ENCODE measurements around the gene ENOX1.

The ENOX1 gene

GRCh38 chr13:43776501-43777079 is 10.2 kb downstream of the ENOX1 start:
- Histone ChIP-seq H2BK12ac (ENCODE audit: low read length) (no peak overlapping the region), H4K8ac (ENCODE audit: low read depth, low read length) (no peak overlapping the region), H3K4me1 (ENCODE audit: control insufficient read depth in 1 of 2, insufficient read depth in 2 of 2, low read length in 2 of 2) (peaks cover 0 to 3% of the 10 kb centered on the region in 2 experiments), H3K36me3 (ENCODE audit: control insufficient read depth in 1 of 2, insufficient read depth in 2 of 2, low read length in 2 of 2) (no peaks in the 10 kb centered on the region), H3K9ac (ENCODE audit: low read length) (no peak overlapping the region), H3K79me2 (ENCODE audit: control insufficient read depth, insufficient read depth, low read length, poor library complexity) (peaks cover 2% of the 10 kb centered on the region), H3K14ac (ENCODE audit: low read length) (no peak overlapping the region), H2BK120ac (ENCODE audit: insufficient read depth, low read length, poor library complexity) (no peak overlapping the region), H2AK5ac (ENCODE audit: low read length) (no peak overlapping the region), H3K79me1 (ENCODE audit: low read length) (no peaks in the 10 kb centered on the region), H3K4me2 (ENCODE audit: low read length) (no peak overlapping the region), H3K9me3 (ENCODE audit: insufficient read depth, low read depth, low read length) (no peaks in the 10 kb centered on the region), H4K91ac (ENCODE audit: low read depth, low read length) (no peak overlapping the region), H3K18ac (ENCODE audit: low read length) (no peak overlapping the region), H3K27me3 (ENCODE audit: insufficient read depth, low read length) (no peaks in the 10 kb centered on the region), H3K4ac (ENCODE audit: low read depth, low read length) (no peak overlapping the region), H3K23ac (ENCODE audit: low read length) (no peak overlapping the region), H2BK5ac (ENCODE audit: low read depth, low read length, poor library complexity) (no peak overlapping the region), H3K27ac (ENCODE audit: low read depth, low read length) (no peak overlapping the region), H2AFZ (ENCODE audit: insufficient read depth, low read length, poor library complexity) (no peak overlapping the region), H3K4me3 (ENCODE audit: low read depth, low read length) (no peak overlapping the region), H4K12ac (ENCODE audit: low read depth, low read length) (no peak overlapping the region)
- DNase-seq, result peak in 1 of 2 donors; percentile 49
- WGBS (ENCODE audit: extremely low coverage, insufficient coverage, insufficient read length), result no CpG with 5 or more reads among the region's 2 CpGs

GRCh38 chr13:43776006-43776405 is 10.8 kb downstream of the ENOX1 start:
- H4K91ac ChIP-seq (ENCODE audit: low read depth, low read length), result no peak overlapping the region
- H3K79me2 ChIP-seq (ENCODE audit: control insufficient read depth, insufficient read depth, low read length, poor library complexity), result peaks cover 2% of the 10 kb centered on the region
- H3K23ac ChIP-seq (ENCODE audit: low read length), result no peak overlapping the region
- peaks cover 0 to 3% of the 10 kb centered on the region in 2 experiments for H3K4me1 ChIP-seq (ENCODE audit: control insufficient read depth in 1 of 2, insufficient read depth in 2 of 2, low read length in 2 of 2)
- H3K27ac ChIP-seq (ENCODE audit: low read depth, low read length), result no peak overlapping the region
- no peak overlapping the region for H2AFZ ChIP-seq (ENCODE audit: insufficient read depth, low read length, poor library complexity)
- no peaks in the 10 kb centered on the region for H3K27me3 ChIP-seq (ENCODE audit: insufficient read depth, low read length)
- H3K4me2 ChIP-seq (ENCODE audit: low read length), result no peak overlapping the region
- no peak overlapping the region for H4K12ac ChIP-seq (ENCODE audit: low read depth, low read length)
- no peak overlapping the region for H4K8ac ChIP-seq (ENCODE audit: low read depth, low read length)
- no CpG with 5 or more reads among the region's 2 CpGs for WGBS (ENCODE audit: extremely low coverage, insufficient coverage, insufficient read length)
- H3K4ac ChIP-seq (ENCODE audit: low read depth, low read length), result no peak overlapping the region
- no peak overlapping the region for H3K14ac ChIP-seq (ENCODE audit: low read length)
- no peak overlapping the region for H3K18ac ChIP-seq (ENCODE audit: low read length)
- no peak overlapping the region for H2BK5ac ChIP-seq (ENCODE audit: low read depth, low read length, poor library complexity)
- H3K4me3 ChIP-seq (ENCODE audit: low read depth, low read length), result no peak overlapping the region
- no peaks in the 10 kb centered on the region for H3K79me1 ChIP-seq (ENCODE audit: low read length)
- peak; percentile 14 to 75 for DNase-seq
- H3K36me3 ChIP-seq (ENCODE audit: control insufficient read depth in 1 of 2, insufficient read depth in 2 of 2, low read length in 2 of 2), result no peaks in the 10 kb centered on the region
- no peaks in the 10 kb centered on the region for H3K9me3 ChIP-seq (ENCODE audit: insufficient read depth, low read depth, low read length)
- H2BK120ac ChIP-seq (ENCODE audit: insufficient read depth, low read length, poor library complexity), result no peak overlapping the region
- H3K9ac ChIP-seq (ENCODE audit: low read length), result no peak overlapping the region
- H2AK5ac ChIP-seq (ENCODE audit: low read length), result no peak overlapping the region
- H2BK12ac ChIP-seq (ENCODE audit: low read length), result no peak overlapping the region

DNA sequence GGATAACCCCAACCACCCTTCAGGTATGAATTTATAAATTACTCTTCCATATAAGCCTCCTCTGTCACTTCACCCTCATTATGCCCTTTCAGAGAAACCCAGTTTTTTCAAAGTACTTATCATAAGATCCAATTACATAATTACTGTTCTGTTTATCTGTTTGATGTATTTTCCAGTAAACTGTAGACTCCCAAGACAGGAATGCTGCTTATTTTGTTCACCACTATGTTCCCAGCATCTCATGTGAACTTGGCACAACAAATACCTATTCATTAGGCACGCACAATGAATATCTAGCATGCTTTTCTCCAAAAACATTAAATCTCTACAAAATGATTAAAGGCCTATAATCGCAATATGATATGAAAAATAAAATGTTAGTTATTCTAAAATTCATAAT is 13.2 kb downstream of the ENOX1 start:
- WGBS (ENCODE audit: extremely low coverage, insufficient coverage, insufficient read length), result no CpG with 5 or more reads among the region's 2 CpGs
- Histone ChIP-seq H3K9ac (ENCODE audit: low read length) (no peak overlapping the region), H3K9me3 (ENCODE audit: insufficient read depth, low read depth, low read length) (no peaks in the 10 kb centered on the region), H2BK12ac (ENCODE audit: low read length) (no peak overlapping the region), H3K18ac (ENCODE audit: low read length) (no peak overlapping the region), H3K14ac (ENCODE audit: low read length) (no peak overlapping the region), H3K79me2 (ENCODE audit: control insufficient read depth, insufficient read depth, low read length, poor library complexity) (peaks cover under 1% of the 10 kb centered on the region), H3K27ac (ENCODE audit: low read depth, low read length) (no peak overlapping the region), H2AK5ac (ENCODE audit: low read length) (no peak overlapping the region), H4K12ac (ENCODE audit: low read depth, low read length) (no peak overlapping the region), H2BK120ac (ENCODE audit: insufficient read depth, low read length, poor library complexity) (no peak overlapping the region), H2AFZ (ENCODE audit: insufficient read depth, low read length, poor library complexity) (no peak overlapping the region), H4K91ac (ENCODE audit: low read depth, low read length) (no peak overlapping the region), H3K4me3 (ENCODE audit: low read depth, low read length) (no peak overlapping the region), H3K4me1 (ENCODE audit: control insufficient read depth in 1 of 2, insufficient read depth in 2 of 2, low read length in 2 of 2) (peaks cover 0 to 3% of the 10 kb centered on the region in 2 experiments), H3K4ac (ENCODE audit: low read depth, low read length) (no peak overlapping the region), H3K36me3 (ENCODE audit: control insufficient read depth in 1 of 2, insufficient read depth in 2 of 2, low read length in 2 of 2) (no peaks in the 10 kb centered on the region), H2BK5ac (ENCODE audit: low read depth, low read length, poor library complexity) (no peak overlapping the region), H3K27me3 (ENCODE audit: insufficient read depth, low read length) (no peaks in the 10 kb centered on the region), H4K8ac (ENCODE audit: low read depth, low read length) (no peak overlapping the region), H3K23ac (ENCODE audit: low read length) (no peak overlapping the region), H3K4me2 (ENCODE audit: low read length) (no peak overlapping the region), H3K79me1 (ENCODE audit: low read length) (no peaks in the 10 kb centered on the region)
- no peak for DNase-seq

- no peak overlapping the region for H4K12ac ChIP-seq (ENCODE audit: low read depth, low read length)
- no peak overlapping the region for H3K4me2 ChIP-seq (ENCODE audit: low read length)
- H3K9me3 ChIP-seq (ENCODE audit: insufficient read depth, low read depth, low read length), result no peaks in the 10 kb centered on the region
- no peaks in the 10 kb centered on the region for H3K79me2 ChIP-seq (ENCODE audit: control insufficient read depth, insufficient read depth, low read length, poor library complexity)
- peaks cover 0 to 2% of the 10 kb centered on the region in 2 experiments for H3K4me1 ChIP-seq (ENCODE audit: control insufficient read depth in 1 of 2, insufficient read depth in 2 of 2, low read length in 2 of 2)
- H3K14ac ChIP-seq (ENCODE audit: low read length), result no peak overlapping the region
- H3K79me1 ChIP-seq (ENCODE audit: low read length), result no peaks in the 10 kb centered on the region
- no peak overlapping the region for H4K8ac ChIP-seq (ENCODE audit: low read depth, low read length)
- H2AK5ac ChIP-seq (ENCODE audit: low read length), result no peak overlapping the region
- no peak overlapping the region for H3K4ac ChIP-seq (ENCODE audit: low read depth, low read length)
- H2BK12ac ChIP-seq (ENCODE audit: low read length), result no peak overlapping the region
- H3K27me3 ChIP-seq (ENCODE audit: insufficient read depth, low read length), result no peaks in the 10 kb centered on the region
- no peak overlapping the region for H2BK120ac ChIP-seq (ENCODE audit: insufficient read depth, low read length, poor library complexity)
- H3K4me3 ChIP-seq (ENCODE audit: low read depth, low read length), result no peak overlapping the region
- H3K27ac ChIP-seq (ENCODE audit: low read depth, low read length), result no peak overlapping the region
- H3K18ac ChIP-seq (ENCODE audit: low read length), result no peak overlapping the region
- H3K9ac ChIP-seq (ENCODE audit: low read length), result no peak overlapping the region
- WGBS (ENCODE audit: extremely low coverage, insufficient coverage, insufficient read length), result no CpG with 5 or more reads among the region's 3 CpGs
- H4K91ac ChIP-seq (ENCODE audit: low read depth, low read length), result no peak overlapping the region
- H3K36me3 ChIP-seq (ENCODE audit: control insufficient read depth in 1 of 2, insufficient read depth in 2 of 2, low read length in 2 of 2), result no peaks in the 10 kb centered on the region
- no peak overlapping the region for H2BK5ac ChIP-seq (ENCODE audit: low read depth, low read length, poor library complexity)
- no peak overlapping the region for H3K23ac ChIP-seq (ENCODE audit: low read length)
- H2AFZ ChIP-seq (ENCODE audit: insufficient read depth, low read length, poor library complexity), result no peak overlapping the region
- DNase-seq, result no peak
These were observed 15.9 kb downstream of the ENOX1 start for GRCh38 chr13:43770871-43771270.
